GM18511 (cell line): ENCODE results near the gene POLDIP2.

Experiments used
- ATAC-seq: cut with Tn5 transposase; IDR thresholded peaks from one replicate; pipeline ENCODE4 v1.9.1; 2021; ENCODE audit warnings: mild to moderate bottlenecking, moderate library complexity; ENCODE audit not compliant: unreplicated experiment

Gene POLDIP2

DNA sequence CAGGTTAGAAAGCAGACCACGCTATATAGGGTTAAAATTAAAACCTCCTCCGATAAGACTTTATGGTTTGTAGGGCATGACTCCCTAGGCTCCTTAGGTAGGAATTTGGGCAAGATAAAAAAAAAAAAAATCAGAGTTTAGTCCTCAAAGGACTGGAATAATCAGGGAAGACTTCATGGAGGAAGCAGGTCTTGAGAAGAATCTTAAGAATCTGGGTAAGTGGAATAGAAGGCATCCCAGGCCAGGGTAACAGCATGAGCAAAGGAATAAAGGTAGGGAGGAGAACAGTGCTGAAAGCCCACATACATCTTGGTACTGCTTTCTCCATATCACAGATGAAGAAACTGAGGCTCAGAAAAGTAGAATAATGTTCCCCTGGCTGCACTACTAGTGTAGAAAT is 33.2 kb upstream of the POLDIP2 start:
- ATAC-seq: no peak

DNA sequence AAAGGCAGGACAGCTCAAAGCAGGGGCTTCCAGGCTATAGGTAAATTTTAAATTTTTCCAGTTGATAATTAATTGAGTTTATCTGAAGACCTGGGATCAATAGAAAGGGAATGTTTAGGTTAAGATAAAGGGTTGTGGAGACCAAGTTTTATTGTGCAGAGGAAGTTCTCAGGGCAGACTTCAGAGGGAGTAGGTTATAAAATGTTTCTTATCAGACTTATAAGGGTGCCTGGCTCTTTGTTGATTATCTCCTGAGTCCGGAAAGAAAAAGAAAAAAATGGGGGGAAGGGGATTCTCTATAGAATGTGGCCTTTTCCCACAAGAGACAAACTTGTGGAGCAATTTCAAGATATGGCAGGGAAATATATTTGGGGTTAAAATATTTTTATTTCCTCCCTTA is 32.8 kb upstream of the POLDIP2 start:
- no peak for ATAC-seq

DNA sequence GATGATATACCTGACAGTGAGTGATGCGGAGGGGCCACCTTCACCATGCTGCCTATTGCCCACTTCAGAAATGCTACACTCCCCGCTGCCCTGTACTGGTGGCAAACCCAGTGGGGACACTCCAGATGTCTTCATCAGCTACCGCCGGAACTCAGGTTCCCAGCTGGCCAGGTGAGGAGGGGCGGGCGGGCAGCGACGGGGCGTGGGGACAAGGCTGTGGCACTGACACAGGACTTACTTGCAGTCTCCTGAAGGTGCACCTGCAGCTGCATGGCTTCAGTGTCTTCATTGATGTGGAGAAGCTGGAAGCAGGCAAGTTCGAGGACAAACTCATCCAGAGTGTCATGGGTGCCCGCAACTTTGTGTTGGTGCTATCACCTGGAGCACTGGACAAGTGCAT is 30.8 kb upstream of the POLDIP2 start:
- ATAC-seq: no peak

DNA sequence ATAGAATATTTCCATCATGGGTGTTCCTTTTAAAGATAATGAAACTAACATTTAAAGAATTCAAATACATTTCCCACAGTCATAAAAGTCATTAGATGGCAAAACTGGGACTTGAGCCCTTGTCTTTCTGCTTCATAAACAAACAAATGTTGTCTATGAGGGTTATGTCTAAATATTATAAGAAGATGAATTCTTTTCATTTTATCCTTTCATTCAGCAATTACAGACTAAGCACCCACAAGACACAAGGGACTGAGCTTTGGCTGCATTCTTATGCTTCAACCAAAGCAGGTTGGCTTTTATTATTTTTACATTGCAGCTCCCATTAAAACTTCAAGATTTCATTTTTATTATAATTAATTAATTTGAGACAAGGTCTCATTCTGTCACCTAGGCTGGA is 29.1 kb upstream of the POLDIP2 start:
- no peak for ATAC-seq

DNA sequence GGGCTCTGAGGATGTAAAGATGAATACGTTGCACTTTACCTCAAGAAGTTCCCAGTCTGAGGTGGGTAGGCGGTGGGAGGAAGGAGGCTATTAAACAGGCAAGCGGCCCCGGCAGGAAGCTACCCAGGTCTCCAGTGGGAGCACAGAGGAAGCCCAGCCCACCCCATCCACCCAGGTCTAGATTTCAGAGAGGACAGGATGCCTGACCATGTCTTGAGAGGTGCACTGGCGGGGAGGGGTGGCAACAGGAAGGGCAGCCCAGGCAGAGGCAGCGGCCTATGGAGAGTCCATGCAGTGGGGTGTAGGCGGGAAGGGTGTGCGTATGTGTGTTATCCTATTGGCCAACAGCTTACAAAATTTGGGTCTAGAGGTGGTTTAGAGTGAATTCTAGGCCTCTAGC is 28.1 kb upstream of the POLDIP2 start:
- ATAC-seq: peak; percentile 17

DNA sequence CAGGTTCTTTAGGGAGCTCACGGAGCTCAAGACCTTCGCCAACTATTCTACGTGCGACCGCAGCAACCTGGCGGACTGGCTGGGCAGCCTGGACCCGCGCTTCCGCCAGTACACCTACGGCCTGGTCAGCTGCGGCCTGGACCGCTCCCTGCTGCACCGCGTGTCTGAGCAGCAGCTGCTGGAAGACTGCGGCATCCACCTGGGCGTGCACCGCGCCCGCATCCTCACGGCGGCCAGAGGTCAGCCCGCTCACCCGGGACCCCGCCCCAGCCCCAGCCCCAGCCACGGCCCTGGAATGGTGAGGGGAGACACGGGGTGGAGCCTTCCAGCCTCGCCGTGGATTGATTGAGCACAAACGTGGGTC is 27.7 kb upstream of the POLDIP2 start:
- peak; percentile 41 for ATAC-seq

DNA sequence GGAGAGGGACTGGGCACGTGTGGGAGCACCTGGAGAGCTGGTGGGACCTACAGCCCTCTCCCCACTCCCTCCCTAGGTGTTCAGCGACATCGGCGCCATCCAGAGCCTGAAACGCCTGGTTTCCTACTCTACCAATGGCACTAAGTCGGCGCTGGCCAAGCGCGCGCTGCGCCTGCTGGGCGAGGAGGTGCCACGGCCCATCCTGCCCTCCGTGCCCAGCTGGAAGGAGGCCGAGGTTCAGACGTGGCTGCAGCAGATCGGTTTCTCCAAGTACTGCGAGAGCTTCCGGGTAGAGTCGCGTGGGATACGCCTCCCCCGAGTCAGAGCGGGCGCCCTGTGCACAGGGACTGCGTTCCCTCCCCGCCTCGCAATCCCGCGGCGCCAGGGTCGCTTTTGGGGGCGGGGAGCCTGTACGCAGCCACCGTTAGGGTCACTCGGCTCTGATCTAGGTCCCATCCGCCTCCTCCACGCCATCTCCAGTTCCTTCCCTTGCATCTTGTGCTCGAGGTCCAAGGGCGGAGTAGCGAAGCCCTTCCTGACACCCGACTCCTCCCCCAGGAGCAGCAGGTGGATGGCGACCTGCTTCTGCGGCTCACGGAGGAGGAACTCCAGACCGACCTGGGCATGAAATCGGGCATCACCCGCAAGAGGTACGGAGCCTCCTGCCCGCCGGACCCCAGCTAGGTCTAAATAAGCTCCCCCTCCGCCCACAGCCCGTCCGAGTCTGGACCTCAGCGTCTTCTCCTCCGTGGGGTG is 27.1 kb upstream of the POLDIP2 start:
- peak; percentile 78 for ATAC-seq

DNA sequence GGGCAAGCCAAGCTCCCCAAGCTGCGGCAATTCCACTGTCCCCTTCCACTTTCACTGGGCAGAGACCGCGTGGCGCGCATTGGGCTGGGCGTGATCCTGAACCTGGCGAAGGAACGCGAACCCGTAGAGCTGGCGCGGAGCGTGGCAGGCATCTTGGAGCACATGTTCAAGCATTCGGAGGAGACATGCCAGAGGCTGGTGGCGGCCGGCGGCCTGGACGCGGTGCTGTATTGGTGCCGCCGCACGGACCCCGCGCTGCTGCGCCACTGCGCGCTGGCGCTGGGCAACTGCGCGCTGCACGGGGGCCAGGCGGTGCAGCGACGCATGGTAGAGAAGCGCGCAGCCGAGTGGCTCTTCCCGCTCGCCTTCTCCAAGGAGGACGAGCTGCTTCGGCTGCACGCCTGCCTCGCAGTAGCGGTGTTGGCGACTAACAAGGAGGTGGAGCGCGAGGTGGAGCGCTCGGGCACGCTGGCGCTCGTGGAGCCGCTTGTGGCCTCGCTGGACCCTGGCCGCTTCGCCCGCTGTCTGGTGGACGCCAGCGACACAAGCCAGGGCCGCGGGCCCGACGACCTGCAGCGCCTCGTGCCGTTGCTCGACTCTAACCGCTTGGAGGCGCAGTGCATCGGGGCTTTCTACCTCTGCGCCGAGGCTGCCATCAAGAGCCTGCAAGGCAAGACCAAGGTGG is 24.0 kb upstream of the POLDIP2 start:
- ATAC-seq: no peak

DNA sequence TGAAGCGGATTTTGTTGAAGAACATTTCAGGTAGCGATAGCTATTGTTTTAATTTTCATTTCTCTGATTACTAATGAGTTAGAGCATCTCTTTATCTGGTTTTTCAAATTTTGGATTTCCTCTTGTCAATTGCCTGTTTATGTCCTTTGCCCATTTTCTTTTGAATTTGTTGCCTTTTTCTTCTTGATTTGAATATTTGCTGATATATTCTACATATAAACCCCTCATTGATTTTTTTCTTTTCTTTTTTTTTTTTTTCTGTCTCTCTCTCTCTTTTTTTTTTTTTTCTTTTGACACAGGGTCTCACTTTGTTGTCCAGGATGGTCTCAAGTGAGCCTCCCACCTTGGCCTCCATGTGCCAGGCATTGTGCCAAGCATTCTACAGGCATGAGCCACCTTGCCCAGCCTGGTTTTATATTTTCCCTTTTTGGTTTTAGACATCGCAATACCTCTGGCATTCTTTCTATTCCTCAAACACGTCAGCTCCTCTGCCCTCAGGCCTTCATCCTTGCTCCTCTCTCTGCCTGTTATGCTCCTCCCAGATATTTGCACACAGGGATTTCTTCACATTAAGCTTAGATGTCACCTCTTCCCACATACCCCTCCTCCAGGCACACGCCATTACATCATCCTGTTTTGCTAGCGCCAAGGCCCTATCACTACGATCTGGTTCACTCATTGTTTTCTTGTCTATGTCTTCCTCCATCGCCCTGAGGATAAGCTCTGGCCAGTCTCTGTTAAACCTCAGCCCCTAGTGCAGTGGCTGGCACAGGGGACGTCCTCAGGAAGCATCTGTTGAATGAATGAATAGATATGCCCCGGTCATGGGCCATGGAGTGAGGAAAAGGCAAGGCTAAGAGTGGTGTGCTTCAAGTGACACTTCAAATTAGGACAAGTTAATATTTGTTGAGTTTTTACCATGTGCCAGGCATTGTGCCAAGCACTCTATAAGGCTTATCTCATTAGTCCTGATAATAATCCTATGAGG is 22.8 kb upstream of the POLDIP2 start:
- ATAC-seq: no peak

DNA sequence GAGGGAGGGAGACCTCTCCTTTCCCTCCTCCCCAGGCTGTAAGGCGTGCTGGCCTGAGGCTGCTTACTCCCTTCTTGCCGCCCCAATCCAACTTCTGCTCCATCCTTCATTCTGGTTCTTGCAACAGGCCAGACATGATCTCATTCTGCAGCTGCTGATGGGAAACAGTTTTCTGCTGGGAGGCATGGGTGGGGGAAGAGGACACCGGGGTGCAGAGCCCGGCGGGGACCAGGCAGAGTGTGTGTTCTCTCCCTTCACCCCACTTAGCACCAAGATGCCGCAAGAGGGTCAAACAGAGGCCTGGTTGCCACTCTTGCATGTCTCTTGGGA is 15.6 kb upstream of the POLDIP2 start:
- no peak for ATAC-seq

DNA sequence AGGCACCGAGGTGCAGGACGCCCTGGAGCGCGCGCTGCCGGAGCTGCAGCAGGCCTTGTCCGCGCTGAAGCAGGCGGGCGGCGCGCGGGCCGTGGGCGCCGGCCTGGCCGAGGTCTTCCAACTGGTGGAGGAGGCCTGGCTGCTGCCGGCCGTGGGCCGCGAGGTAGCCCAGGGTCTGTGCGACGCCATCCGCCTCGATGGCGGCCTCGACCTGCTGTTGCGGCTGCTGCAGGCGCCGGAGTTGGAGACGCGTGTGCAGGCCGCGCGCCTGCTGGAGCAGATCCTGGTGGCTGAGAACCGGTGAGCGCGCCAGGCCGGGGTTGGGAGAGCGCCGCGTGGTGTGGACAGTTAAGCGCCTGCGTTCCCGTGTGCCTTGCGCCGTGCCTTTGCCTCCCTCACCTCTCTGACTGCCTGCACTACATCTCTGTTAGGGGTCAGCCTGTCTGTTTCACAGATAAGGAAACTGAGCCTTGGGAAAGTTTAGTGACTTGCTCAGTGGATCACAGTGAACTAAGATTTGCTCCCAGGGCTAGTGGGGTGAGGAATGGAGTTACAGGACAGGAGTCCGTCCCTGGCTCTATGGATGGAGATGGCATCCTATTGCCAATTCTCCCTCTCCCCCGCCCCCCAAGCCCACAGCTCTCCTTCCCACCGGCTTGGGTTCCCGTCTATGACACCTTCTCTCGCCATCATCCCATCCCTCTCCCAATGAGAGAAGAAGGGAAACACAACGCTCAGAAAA is 15.0 kb upstream of the POLDIP2 start:
- peak; percentile 12 for ATAC-seq

DNA sequence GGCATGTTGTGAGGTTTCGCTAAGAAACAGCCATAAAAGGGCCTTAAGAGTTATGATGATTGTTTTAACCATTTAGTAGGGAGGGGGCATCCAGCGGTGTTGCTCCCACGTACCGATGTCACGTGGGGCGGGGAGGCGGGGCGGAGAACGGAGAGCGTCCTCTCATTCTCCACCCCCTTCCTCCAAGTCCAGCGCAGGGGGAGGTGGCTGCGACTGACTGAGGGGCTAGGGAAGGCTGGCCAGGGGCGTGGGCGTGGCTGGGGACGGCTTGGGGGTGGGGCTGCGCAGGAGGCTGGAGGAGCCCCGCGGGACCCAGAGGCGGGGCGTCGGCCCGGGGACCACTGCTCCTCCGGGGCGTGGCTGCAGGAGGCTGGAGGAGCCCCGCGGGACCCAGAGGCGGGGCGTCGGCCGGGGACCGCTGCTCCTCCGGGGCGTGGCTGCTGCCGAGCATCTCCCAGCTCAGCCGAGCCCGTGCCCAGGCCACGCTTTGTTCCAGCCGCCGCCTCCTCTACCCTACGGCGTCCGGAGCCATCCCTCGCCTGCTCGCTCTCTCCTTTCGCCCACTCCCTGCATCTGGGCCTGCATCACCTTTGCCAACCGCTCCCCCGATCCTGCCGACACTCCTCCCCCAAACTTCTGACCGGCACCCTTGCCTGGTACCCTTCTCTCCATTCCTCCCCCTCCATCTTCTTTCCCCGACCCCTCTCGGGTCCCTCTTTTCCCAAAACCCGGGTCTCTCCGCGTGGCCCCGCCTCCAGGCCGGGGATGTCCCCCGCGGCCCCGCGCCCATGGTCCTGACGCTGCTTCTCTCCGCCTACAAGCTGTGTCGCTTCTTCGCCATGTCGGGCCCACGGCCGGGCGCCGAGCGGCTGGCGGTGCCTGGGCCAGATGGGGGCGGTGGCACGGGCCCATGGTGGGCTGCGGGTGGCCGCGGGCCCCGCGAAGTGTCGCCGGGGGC is 14.2 kb upstream of the POLDIP2 start, which contains the start of gene SARM1:
Gene SARM1 (plus strand): TSS at position 450 of the 958 bp plus-strand sequence. CDS start 339 bp downstream, at position 789.
- peak; percentile 91 for ATAC-seq

DNA sequence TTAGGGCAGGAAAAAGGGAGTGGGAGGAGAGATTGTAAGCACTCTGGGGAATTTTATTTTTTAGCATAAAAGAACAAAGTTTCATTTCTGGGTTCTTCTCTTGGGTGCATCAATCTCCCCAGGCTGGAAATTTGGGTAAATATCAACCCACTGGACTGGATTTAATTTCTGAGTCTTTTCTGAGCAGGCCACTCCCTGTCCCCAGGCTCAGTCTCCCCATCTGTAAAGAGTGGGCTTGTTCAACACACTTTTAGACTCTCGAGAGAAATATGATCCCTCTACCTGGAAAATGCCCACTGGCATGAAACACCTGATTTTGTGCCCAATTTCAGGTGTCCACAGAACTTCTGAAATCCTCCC is 13.4 kb upstream of the POLDIP2 start:
- ATAC-seq: no peak

DNA sequence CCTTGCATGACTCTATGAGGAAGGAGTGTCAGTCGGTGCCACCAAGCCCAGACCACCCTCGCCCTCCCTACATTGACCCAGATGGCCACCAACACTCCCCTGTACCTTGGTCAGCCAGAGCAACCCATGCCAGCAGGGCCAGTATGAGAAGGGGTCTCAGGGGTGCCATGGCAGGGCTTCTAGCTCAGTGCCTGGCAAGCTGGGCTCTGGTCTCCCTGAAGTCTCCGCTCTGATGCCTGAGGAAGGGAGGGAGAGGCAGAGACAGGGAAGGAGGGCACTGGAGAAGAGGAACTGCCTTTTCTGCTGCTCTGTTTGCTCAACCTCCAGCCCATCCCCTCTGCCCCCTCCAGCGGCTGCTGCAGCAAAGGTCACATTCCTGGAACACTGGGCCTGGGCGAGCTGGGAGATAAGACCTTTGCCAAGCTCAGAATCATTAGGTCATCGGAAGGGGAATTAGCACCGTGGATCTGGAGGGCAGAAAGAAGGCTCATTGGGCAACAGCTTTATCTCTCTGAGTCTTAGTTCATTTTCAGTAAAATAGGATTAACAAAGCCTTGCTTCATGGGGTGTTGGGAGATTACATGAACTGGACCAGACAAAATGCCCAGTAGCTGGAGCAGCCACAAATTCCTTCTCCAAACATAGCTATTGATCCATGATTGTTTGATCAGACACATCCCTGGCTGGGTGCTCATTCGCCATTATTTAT is 12.9 kb upstream of the POLDIP2 start, which contains the start of gene VTN:
Gene VTN (minus strand): TSS at position 273 of the 709 bp plus-strand sequence. CDS start 104 bp downstream, at position 169.
- no peak for ATAC-seq

DNA sequence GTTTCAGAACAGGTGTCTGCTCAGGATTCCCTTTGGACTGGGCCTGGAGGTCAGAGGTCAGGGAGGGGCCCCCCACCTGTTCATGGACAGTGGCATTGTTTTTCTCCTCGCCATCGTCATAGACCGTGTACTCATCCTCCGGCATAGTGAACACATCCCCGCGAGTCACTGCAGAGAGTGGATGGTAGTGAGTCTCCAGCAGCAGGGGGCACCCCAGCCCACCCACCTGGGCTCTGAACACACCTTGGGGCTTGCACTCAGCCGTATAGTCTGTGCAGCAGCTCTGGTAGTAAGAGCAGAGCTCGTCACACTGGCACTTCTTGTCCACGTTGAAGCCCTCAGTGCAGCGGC is 12.3 kb upstream of the POLDIP2 start:
- no peak for ATAC-seq

DNA sequence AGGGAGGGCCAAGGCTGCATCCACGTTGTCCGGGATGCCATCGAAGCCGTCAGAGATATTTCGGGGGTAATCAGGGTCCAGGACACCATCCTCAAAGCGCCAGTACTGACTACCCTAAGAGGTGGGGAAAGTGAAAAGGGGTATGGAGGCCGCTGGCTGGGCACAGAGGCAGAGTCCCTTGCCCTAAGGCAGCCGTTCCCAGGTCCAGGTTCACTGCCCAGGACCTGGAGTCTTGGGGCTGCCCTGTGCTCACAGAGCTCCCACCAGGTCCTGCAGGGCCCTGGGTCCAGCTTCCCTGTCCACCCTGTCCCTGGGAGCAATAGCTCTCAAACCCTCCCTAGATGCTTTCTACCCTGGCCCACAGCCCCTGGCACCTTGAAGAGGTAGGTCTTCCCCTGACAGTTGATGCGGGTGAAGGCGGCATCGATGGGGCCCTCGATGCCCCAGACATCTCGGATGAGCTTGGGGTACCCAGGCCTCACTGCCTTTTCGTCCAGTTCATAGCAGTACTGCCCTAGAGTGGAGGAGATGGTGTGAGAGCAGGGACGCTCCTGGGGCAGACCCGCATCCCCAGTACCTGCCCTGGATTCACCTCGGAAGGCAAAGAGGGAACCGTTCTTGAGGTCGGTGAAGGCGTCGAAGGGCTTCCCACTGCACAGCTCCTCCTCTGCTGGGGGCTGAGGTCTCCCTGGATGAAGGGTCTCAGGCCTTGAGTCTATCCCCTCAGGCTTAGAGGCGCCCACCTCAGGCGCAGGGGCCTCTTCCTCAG is 11.8 kb upstream of the POLDIP2 start:
- ATAC-seq: no peak

DNA sequence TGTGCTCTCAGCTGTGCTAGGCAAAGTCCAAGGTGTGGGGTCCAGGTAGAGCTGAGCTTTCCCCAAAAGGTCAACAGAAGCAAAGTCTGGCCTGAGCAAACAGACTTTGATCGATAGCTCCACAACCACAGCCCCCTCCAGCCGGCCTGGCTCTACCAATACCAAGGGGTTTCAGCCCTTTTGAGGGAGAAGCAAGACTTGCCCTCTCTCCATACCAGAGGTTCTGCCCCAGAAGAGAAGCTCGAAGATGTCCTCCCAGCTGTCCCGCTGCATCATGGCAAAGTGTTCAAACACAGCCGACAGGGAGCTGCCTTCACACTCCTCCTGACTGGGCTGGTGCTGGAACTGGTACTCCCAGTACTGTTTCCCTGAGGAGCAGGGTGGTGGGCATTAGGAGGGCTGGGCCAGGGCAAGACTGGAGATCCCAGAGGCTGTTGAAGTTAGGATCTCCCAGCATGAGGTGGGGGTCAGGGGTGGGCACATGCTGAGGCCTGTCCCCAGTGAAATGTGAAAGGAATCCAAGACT is 11.0 kb upstream of the POLDIP2 start:
- no peak for ATAC-seq

DNA sequence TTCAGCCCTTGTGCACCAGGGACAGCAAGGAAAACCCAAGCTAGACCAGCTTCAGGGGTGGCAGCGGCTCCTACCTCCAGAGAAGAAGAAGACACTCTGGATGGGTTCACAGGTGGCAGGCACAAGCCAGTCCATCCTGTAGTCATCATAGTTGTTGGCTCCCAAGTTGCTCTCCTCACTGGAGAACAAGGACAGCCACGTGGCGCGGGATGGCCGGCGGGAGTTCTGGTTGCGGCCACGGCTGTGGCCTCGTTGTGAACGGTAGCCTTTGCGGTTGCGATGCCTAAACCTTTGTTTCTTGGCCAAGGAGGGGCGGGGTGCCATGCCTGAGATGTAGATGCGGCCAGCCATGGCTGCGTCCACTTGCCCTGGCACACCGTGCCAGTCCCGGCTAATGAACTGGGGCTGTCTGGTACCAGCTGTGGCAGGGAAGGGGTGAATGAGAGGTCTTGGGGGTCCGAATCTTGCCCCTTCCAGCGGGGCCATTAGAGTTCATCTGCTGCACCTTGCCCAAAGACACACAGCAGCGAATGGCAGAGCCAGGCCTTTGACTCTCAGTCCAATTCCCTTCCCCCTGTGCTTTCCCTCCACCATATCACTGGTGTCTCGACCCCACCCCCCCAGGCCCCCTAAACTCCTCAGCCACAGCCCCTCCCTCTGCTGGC is 10.4 kb upstream of the POLDIP2 start:
- ATAC-seq: no peak
